HG03139 (cell line): ENCODE results near the gene SLC25A45.
A peak's percentile ranks its signal among the peaks of the same experiment; 100 is the strongest.

Experiments
- ATAC-seq: cut with Tn5 transposase; IDR thresholded peaks from one replicate; pipeline ENCODE4 v1.9.1; 2021; ENCODE audit not compliant: unreplicated experiment

Gene SLC25A45

GRCh38 chr11:65389294-65389980 lies 7.0 kb upstream of the SLC25A45 start:
- ATAC-seq: no peak

DNA sequence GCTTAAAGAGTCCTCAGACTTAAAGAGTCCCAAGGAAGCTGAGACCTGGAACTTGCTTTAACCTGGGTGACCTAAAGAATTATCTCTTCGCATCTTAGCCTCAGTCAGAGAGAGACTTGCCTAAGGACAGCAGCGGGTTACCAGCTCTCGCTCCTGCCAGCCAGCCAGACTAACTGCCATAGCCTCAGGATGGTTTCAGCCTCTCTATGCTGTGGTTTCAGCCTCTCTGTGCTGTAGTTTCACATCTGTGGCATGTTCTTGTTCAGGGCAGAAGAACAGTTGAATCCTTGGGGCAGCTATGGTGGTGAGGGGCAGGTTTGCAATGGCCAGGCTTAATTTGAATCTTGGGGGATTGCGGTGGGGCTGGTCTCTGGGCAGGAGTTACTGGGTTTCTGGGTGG lies 6.3 kb upstream of the SLC25A45 start:
- ATAC-seq: no peak

DNA sequence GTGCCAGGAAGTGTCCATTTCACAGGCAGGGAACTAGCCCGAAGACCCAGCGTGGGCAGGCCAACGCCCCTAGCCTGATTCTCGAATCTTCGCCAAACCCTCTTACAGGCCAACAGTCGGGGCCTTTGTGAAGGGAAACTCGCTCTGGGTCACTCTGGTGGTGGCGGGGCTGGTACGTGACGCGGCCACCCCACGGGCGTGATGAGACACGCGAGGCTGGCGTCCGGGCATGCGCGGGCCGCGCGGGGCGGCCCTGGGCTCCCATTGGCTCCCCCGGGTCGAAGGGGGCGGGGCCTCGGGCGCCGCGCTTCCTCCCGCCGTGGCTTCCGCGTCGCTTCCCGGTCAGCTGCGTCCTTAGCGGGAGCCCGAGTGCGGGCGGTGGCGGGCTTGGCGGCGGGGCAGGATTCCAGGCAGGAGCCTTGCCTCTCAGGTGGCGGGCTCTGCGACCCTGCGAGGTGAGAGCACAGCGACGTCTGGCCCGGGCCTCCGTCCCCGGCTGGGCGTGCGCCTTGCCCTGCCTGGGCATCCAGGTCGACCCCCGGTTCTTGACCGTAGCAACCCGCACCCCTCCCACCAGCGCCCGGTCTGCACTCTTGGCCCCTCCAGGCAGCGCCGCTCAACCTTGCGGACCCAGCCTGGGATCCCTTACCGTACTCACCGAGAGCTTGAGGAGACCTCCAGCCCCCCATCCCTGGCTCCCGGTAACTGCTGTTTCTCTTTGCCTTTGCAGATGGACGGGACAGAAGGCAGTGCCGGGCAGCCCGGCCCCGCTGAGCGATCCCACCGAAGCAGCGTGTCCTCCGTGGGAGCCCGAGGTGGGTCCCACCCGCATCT lies 4.1 kb upstream of the SLC25A45 start, which contains the start of gene FRMD8:
TSS of gene FRMD8 (plus strand) at position 331 of the 834 bp plus-strand sequence. CDS start at position 731, 400 bp downstream.
- ATAC-seq: peak; percentile 35

DNA sequence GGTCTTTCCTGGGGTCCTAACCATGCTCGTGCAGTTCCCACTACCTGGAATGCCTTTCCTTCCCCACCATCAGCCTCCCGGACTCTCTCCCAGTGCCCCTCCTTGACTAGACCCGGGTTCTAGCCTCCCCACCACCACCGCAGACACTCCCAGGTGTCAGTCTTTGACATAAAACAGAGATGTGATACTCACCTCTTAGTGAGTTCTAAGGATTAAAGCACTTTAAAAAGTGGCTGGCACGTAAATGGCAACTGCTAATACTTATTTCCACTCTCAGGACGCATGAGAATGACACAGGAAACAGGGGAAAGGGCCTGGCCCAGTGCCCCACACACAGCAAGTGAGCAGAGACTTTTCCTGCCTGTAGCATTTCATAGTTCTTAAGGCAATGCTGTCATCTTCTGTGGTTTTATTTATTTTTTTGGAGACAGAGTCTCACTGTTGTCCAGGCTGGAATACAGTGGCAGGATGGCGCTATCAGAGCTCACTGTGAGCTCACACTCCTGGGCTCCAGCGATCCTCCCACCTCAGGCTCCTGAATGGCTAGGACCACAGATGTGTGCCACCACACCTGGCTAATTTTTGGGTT lies 1.9 kb upstream of the SLC25A45 start:
- ATAC-seq: no peak

DNA sequence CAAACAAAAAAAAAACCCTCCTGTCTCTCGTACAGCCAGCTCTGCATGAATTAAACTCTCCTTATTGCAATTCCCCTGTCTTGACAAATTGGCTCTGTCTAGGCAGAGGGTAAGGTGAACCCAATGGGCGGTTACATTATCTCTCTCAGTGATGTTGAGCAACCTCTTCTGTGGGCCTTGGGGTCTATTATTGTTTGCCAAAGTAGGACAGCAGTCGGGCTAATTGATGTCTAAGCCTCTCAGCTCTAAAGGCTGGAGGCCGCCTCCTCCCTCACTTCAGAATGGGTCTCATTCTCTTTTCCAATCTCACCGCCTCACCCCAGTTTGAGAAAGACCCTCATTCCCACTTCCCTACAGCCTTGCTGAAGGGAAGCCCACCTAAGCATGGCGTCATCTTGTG lies 1.3 kb upstream of the SLC25A45 start:
- ATAC-seq: no peak

- no peak for ATAC-seq
Measured at GRCh38 chr11:65382804-65383368, 440 bp upstream of the SLC25A45 start.

- no peak for ATAC-seq
Measured at GRCh38 chr11:65381716-65382032, 772 bp downstream of the SLC25A45 start.

DNA sequence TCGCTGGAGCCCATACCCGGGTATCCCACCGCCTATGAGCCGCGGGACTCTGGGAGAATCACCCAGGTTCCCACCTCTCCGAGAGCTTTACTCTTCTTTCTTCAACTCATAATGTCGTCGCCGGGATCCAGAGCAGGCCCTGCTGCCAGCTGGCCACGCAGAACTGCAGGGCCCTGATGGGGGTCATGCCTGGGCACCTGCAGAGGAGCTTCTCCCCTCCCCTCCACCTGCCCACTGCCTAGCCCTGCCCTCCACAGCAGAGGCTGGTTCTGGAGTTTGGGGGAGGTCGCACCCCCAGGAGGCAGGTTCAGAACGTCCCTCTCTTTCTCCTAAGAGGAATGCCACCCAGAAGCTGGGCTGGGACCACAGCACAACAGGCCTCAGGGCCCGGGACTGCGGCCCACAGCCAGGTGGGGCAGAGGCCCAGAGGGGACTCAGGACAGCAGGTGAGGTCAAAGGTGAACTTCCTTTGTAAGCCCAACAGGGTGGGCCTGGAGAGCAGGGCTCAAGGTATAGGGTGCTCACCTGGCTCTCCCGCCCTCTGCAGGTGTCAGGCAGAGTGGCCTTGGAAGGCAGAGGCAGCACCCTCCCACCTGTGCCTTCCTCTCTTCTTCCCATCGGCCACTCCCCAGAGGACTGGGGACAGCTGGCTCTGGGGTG lies 1.9 kb downstream of the SLC25A45 start:
- no peak for ATAC-seq

GRCh38 chr11:65379698-65380459 lies 2.6 kb downstream of the SLC25A45 start:
- no peak for ATAC-seq

- ATAC-seq: no peak
Measured at GRCh38 chr11:65378928-65379638, 3.4 kb downstream of the SLC25A45 start.

DNA sequence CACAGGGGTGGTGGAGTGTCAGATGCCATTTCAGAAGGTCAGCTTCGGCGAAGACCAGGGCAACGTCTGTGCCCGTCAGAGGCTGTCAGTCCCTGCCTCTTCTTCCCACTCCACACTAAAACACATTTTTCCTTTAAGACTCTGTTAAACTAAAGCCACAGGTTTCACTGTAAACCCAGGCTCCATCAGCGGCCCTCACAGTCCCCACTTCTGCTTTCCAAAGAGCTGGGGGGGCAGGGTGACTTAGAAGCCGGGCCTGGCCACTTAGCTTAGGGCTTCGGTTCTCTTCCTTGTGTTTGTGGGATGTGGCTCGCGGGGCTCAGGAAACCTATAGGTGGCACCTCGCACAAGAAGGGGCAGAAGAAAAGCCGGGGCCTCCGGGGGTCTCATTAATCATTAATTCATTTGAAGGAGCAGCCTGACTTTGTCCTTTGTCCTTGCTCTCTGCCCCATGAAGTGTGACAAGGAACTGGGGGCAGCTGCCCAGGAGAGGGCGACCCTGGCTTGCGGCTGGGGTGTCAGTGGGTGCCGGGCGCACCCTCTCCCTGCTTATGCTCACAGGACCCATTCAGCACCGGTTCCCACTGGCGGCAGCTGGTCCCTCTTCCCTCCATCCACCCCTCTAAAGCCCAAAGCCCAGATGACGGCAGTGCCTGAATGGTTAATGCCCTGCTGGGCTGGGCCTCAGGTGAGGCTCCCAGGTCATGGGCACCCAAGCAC lies 4.1 kb downstream of the SLC25A45 start:
- ATAC-seq: no peak

DNA sequence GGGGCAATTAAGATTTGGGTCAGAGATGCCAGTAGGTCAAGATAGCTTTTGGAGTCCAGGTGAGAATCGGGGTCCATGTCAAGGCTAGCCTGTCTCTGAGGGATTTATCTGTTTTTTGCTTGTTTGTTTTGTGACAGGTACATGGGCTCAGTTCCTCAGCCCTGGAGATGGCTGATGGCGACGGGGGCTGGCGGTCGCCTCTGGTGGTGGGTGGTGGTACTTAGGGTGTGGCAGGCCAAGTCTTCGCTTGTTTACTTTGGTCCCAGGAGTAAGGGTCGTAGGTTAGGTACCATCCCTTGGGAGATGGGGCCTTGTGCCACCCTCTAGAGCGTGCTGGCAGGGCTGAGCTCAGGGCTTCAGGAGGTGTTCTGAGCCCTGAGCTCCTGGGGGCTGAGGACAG lies 4.7 kb downstream of the SLC25A45 start:
- no peak for ATAC-seq

DNA sequence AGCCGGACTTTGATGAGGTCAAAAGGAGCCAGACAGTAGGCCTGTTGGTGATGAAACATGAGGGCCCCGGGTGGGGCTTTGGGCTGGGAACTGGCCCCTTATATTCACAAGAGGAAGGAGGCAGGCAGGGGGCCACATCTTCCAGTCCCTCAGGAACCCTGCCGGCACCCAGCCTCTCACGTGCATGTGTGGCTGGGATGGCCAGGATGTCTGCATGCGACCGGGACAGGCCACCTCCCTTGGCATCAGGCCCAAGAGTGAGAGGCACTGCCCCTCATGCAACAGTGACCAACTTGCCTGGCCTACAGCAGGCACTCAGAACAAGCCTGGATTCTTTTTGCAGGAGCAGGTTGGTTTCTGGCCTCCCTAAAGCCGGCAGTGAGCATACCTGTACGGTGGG lies 5.4 kb downstream of the SLC25A45 start:
- ATAC-seq: no peak

GRCh38 chr11:65376138-65376713 lies 6.2 kb downstream of the SLC25A45 start:
- no peak for ATAC-seq

DNA sequence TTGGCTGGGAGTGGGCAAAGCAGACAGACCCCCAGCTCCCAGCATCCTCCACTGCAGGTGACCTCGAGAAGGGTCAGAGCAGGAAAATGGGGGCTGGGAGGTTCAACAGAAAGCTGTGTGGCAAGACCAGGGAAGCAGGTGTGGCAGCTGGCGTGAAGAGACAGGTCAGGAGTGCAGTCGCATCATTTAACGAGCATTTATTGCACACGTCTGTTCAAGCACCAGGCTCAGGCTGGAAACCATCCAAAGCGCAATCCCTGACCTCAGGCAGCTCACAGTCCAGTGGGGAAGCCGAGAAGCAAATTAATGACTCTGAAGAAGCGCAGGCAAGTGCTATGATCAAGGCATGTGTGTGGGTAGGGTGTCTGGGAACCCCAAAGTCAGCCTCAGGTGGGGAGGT lies 7.4 kb downstream of the SLC25A45 start:
- no peak for ATAC-seq

DNA sequence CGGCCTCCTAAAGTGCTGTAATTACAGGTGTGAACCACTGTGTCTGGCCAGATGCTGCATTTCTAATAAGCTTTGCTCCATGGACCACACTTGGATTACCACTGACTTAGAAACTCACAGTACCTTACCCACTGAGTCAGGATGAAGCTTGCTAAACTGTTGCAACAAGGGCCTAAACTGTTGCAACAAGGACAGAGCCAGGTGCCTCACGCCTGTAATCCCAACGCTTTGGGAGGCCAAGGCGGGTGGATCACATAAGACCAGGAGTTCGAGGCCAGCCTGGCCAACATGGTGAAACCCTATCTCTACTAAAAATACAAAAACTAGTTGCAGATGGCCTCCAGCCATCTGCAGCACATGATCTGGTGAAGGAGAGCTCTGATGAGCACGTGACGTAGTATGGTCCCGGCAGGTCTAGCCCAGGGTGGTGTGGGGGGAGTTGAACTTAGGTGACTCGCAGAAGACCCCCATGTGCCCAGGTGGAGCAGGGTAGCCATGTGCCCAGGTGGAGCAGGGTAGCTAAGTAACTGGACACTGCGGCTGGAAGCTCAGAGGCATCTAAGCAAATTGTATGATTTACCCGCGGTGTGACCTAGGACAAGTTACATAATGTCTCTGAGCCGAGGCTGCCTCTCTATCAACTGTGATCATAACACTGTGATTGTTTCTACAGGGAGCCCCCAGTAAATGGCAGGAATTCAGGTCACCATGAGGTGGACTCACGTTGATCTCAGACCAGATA lies 8.4 kb downstream of the SLC25A45 start:
- ATAC-seq: no peak

DNA sequence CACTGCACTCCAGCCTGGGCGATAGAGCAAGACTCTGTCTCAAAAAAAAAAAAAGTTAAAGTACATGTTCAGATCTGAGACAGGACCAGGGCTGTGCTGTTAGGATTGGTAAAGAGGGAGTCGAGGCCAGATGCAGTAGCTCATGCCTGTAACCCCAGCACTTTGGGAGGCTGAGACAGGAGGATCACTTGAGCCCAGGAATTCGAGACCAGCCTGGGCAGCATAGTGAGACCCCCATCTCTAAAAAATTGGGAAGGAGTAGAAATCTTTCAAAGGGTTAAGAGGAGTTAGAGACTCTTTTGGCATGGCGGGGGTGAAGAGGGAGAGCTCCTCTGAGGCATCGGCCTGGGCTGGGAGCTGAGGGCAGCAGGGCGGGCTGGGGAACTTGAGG lies 11.8 kb downstream of the SLC25A45 start:
- no peak for ATAC-seq

DNA sequence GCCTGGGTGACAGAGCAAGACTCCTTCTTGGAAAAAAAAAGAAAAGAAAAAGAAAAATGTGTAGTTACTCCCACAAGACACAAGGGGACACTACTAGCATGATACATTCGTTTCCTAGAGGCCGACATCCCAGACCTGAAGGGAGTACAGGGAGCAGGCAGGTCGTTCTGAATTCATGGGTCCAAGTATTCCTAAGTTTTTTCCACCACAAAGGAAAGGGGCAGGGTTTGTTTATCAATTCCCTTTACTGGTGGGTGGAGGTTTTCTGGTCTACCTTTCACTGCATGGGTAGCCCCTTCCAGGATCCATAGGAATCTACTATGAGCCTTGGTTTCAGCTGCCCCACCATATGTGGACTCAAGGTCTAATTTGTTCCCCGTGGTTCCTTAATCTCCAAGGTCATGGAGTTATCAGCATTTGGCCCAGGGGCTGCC lies 16.1 kb downstream of the SLC25A45 start:
- no peak for ATAC-seq
